NT2/D1 (cell line): ENCODE results near the gene MCAT.
"Not testable (repeated sequence)": the region's sequence is repeated elsewhere in the genome, so short reads cannot be mapped to it uniquely, and the experiment has no call there.

ENCODE experiments used
- DNase-seq: peaks from one replicate; pipeline ENCODE4 v3.0.0-alpha.2; 2011; ENCODE audit warnings: low read depth, low spot score
- H3K27me3 ChIP-seq: 2 replicates; pipeline ENCODE4 v1.6.0; 2011; ENCODE audit warnings: mild to moderate bottlenecking; ENCODE audit not compliant: insufficient read length, insufficient read depth
- H3K36me3 ChIP-seq: 2 replicates; pipeline ENCODE4 v1.6.1; 2011; ENCODE audit warnings: mild to moderate bottlenecking, low read length, mixed read lengths; ENCODE audit not compliant: insufficient read depth, insufficient read length
- H3K4me1 ChIP-seq: 2 replicates; pipeline ENCODE4 v1.5.1; 2011; ENCODE audit not compliant: insufficient read depth, insufficient read length
- H3K4me3 ChIP-seq: 2 replicates; pipeline ENCODE4 v1.5.1; 2011; ENCODE audit warnings: low read depth; ENCODE audit not compliant: insufficient read length
- H3K9ac ChIP-seq: 2 replicates; pipeline ENCODE4 v1.6.0; 2011; ENCODE audit warnings: low read depth; ENCODE audit not compliant: insufficient read length
- H3K9me3 ChIP-seq: 2 replicates; pipeline ENCODE4 v1.5.1; 2011; ENCODE audit warnings: mild to moderate bottlenecking, low read length; ENCODE audit not compliant: insufficient read depth
- SUZ12 ChIP-seq: IDR thresholded peaks from 2 replicates; pipeline ENCODE4 v1.6.1; 2011; ENCODE audit not compliant: insufficient read length, insufficient read depth; ENCODE audit errors: extremely low read depth
- YY1 ChIP-seq: IDR thresholded peaks from 2 replicates; pipeline ENCODE4 v1.6.1; 2011; ENCODE audit not compliant: insufficient read length, insufficient read depth
- ZNF274 ChIP-seq: IDR thresholded peaks from 2 replicates; pipeline ENCODE4 v1.6.1; 2011; ENCODE audit warnings: mild to moderate bottlenecking, low read depth, low read length

Gene MCAT

DNA sequence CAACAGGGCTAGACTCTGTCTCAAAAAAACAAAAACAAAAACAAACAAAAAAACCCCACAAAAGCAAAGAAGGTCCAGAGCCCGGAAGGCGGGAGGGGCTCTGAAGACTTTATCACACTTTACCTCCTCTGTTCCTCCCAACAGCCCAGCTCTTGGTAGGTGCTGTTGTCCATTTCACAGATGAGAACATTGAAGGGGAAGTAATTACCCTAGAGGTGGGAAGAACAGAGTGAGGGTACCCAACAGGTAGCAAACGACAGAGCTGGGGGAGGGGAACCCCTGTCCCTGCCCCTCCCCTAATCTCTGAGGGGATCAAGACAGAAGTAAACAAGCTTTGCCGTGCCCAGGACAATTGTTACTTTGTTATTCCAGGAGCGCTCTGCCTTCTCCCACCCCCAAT, 33.7 kb downstream of the MCAT start:
- peaks cover 5% of the 10 kb centered on the region for H3K4me1 ChIP-seq
- TF ChIP-seq YY1 (no peak), ZNF274 (no peak), SUZ12 (no peak)
- no peak overlapping the region for H3K9ac ChIP-seq
- H3K36me3 ChIP-seq, result no peaks in the 10 kb centered on the region
- peak; percentile 40 for DNase-seq
- no peaks in the 10 kb centered on the region for H3K9me3 ChIP-seq
- peaks cover 14% of the 10 kb centered on the region for H3K27me3 ChIP-seq
- no peak overlapping the region for H3K4me3 ChIP-seq

DNA sequence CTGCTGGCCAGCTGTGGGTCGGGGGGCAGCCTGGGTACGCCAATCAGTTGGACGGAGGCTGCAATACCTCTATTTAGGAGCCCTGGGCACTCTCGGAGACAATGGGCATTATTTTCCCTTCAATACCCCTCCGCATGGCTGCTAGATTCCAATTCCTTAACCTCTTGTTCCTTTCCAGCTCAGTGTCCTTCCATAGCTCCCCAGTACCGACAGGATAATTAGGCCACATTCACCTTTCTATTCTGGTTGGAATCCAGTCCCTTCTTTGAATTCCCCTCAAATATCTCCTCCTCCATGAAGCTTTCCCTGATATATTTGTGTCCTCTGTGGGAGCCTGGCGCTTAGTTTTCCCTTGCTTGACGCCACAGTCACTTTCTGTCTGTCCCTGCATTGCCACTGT, 36.9 kb downstream of the MCAT start:
- Histone ChIP-seq H3K27me3 (peaks cover 6% of the 10 kb centered on the region), H3K4me3 (no peak overlapping the region), H3K4me1 (peaks cover under 1% of the 10 kb centered on the region), H3K9ac (no peak overlapping the region), H3K36me3 (no peaks in the 10 kb centered on the region), H3K9me3 (no peaks in the 10 kb centered on the region)
- TF ChIP-seq ZNF274 (no peak), YY1 (no peak), SUZ12 (no peak)
- DNase-seq, result no peak

DNA sequence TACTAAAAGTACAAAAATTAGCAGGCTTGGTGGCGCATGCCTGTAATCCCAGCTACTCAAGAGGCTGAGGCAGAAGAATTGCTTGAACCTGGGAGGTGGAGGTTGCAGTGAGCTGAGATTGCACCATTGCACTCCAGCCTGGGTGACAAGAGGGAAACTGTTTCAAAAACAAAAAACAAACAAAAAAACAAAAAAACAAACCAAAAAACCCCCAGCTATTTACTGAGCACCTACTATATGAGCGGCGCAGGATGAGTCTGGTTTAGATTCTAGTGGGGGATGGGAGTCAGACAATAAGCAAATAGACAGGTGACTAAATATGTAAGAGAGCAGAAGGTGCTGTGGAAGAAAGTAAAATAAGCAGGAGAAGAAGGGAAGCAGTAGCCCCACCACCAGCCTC, 38.2 kb downstream of the MCAT start:
- H3K9me3 ChIP-seq, H3K4me3 ChIP-seq, H3K27me3 ChIP-seq, H3K9ac ChIP-seq, DNase-seq, H3K36me3 ChIP-seq, H3K4me1 ChIP-seq: not testable (repeated sequence)

DNA sequence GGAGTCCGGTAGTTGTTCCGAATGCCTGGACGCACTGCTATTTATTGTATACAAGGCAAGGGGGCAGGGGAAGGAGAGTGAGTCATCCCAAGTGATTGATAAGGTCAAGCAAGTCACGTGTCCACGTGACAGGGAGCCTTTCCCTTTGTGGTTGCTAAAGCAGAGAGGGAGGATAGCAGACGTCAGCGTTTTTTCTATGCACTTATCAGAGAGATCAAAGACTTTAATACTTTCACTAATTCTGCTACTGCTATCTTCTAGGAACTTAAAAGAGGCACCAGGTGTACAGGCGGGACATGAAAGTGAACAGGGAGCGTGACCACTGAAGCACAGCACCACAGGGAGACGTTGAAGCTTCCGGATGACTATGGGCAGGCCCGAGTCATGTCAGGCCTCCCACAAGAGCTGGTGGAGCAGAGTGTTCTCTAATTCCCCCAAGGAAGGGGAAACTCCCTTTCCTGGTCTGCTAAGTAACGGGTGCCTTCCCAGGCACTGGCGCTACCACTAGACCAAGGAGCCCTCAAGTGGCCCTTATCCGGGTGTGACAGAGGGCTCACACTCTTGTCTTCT, 39.1 kb downstream of the MCAT start:
- not testable (repeated sequence) for H3K9ac ChIP-seq, H3K4me1 ChIP-seq

DNA sequence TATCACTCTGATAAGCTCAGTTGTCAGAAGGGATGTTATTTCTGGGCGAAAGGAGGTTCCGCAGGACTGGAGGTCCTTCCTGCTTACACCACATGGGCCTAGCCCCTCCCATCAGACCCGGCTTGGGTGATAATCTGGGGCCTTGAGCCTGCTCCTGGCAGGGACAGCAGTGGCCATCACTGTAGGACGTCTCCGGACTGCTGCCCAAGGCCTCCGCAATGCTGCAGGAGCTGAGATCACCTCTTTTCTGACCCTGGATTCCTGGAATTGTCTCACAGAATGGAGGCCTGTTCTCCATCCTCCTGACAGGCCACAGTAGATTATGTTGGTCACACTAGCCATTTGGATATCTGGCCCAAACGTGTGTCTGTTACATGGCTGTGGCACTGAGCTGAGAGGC, 41.9 kb downstream of the MCAT start:
- Histone ChIP-seq H3K9ac (no peak overlapping the region), H3K9me3 (peaks cover 11% of the 10 kb centered on the region; the same call in 1 of the 2 replicates), H3K4me1 (no peaks in the 10 kb centered on the region), H3K27me3 (no peaks in the 10 kb centered on the region), H3K4me3 (no peak overlapping the region), H3K36me3 (no peaks in the 10 kb centered on the region)
- no peak for TF ChIP-seq YY1
- TF ChIP-seq ZNF274, result no peak
- no peak for TF ChIP-seq SUZ12
- no peak for DNase-seq

More for the DNA sequence above, 39.1 kb downstream of the MCAT start:
- not testable (repeated sequence) for H3K9me3 ChIP-seq, H3K4me3 ChIP-seq, DNase-seq, H3K27me3 ChIP-seq, H3K36me3 ChIP-seq

DNA sequence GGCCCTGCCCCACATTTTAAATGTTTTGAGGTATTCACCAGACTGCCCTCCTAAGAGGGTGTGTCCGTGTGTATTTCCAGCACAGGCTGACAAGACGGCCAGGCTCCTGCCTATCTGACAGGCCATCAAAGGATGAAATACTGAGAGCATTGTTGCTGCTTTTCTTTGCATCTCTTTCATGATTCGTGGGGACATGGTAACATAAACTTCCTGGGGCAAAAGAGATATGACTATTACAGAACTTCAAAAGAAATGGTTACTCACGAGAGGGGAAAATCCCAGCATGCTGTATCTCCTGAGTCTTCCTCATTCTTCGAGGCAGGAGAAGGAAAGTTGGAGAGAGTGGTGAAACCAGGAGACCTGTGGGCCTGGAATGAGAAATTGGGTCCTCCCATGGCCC, 43.0 kb downstream of the MCAT start:
- TF ChIP-seq SUZ12, result no peak
- no peak for TF ChIP-seq YY1
- TF ChIP-seq ZNF274, result no peak
- Histone ChIP-seq H3K4me3 (no peak overlapping the region), H3K4me1 (no peaks in the 10 kb centered on the region), H3K36me3 (no peaks in the 10 kb centered on the region), H3K9ac (no peak overlapping the region), H3K27me3 (no peaks in the 10 kb centered on the region), H3K9me3 (peaks cover 19% of the 10 kb centered on the region; the same call in 1 of the 2 replicates)
- DNase-seq, result no peak

DNA sequence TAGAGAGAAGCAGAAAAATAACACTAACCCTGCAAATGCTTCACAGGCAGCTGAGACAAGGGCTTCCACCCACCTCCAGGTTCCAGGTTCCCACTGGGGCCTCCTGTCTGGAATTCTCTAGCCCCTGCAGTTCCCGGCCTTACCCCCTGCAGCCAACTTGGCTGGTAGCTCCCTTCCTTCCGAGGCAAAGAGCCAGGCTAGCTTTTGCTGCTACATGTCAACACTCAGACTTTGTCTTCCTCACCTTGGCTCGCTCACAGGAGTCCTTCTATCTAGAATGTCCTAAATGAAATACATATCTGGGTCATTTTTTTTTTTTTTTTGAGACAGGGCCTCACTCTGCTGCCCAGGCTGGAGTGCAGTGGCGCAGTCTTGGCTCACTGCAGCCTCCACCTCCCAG, 44.1 kb downstream of the MCAT start:
- no peak for DNase-seq
- no peak for TF ChIP-seq YY1
- Histone ChIP-seq H3K36me3 (no peaks in the 10 kb centered on the region), H3K27me3 (no peaks in the 10 kb centered on the region), H3K4me1 (peaks cover 2% of the 10 kb centered on the region), H3K4me3 (no peak overlapping the region), H3K9ac (no peak overlapping the region), H3K9me3 (peaks cover 20% of the 10 kb centered on the region; the same call in 1 of the 2 replicates)

DNA sequence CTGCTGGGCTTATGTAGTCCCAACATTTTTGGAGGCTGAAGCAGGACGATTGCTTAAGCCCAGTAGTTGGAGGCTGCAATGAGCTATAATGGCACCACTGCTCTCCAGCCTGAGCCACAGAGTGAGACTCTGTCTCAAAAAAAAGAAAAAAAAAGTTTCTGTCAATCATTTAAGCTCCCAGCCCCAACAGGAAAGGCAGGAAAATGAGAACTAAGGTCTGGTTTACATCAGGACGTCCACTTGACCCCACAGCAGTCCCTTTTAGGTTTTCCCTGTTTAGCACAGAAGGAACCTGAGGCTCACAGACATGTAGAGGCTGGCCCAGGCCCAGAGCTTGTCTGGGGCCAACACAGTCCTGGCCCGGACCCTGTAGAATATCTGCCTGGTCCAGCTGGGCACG, 44.8 kb downstream of the MCAT start:
- Histone ChIP-seq H3K36me3 (no peaks in the 10 kb centered on the region), H3K9me3 (peaks cover 20% of the 10 kb centered on the region; the same call in 1 of the 2 replicates), H3K4me3 (no peak overlapping the region), H3K4me1 (peaks cover 4% of the 10 kb centered on the region), H3K27me3 (no peaks in the 10 kb centered on the region), H3K9ac (no peak overlapping the region)
- TF ChIP-seq YY1, result no peak
- TF ChIP-seq SUZ12, result no peak
- TF ChIP-seq ZNF274, result no peak
- DNase-seq, result no peak
